ENCODE results near the gene TUBB1.

GRCh38 chr20:58973866-58974265 lies 45.4 kb upstream of the TUBB1 start:
- TF ChIP-seq CTCF (IDR thresholded peaks at IDR 0.05; ENCODE audit: insufficient read depth, low read length, poor library complexity, severe bottlenecking) = no peak
- no peak for TF ChIP-seq EZH2phosphoT487 (conservative IDR thresholded peaks at IDR 0.05; ENCODE audit: low read length)

Data from SU-DHL-6 (cell line).